OCI-M2 (cell line): Measurements from ENCODE around the gene LSMEM2.
"Not testable (repeated sequence)": the region's sequence is repeated elsewhere in the genome, so short reads cannot be mapped to it uniquely, and the experiment has no call there.

Source experiments
- DNase-seq: peaks from one replicate; lab custom pipeline; 2025; ENCODE audit not compliant: unreplicated experiment; lab: John Stamatoyannopoulos, UW

LSMEM2 gene

DNA sequence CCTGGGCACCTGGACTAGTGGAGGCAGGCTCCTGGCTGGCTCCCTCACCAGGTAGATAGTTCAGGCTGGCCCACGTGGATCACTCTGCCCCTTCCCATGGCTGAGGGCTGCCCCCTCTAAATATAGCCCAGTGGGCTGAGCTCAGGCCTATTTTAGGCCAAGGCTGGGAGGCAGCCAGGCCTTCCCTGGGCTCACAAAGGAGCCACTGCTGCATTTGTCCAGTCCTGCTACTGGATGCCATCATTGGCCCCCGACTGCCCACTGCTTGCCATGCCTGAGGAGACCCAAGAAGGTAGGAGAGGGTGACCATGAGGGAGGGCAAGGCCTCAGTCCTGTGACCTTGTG is at the start of gene LSMEM2:
LSMEM2 (plus strand) TSS at position 208 of the 345 bp plus-strand sequence; CDS start at position 235, 27 bp downstream.
- DNase-seq, result no peak

DNA sequence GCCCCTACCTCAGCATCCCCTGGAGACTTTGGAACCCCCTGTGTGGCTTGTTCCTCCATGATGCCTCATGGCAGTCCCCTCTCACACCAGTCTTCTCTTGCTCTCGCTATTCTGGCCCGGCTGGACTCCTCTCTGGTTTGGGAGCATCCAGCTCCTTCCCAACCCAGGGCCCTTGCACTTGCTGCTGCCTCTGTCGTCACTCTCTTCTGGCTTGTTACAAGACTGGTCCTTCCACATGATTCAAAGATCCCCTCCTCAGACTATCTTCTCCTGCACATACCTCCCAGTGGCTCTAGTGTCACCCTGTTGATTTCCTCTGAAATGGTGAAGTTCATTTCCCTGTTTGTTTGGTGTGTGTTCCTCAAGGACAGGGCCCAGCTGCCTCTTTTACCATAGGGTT is 49.4 kb upstream of the LSMEM2 start:
- DNase-seq, result no peak

- no peak for DNase-seq
Observed at GRCh38 chr3:50230104-50230793, 48.6 kb upstream of the LSMEM2 start.

- no peak for DNase-seq
Observed at GRCh38 chr3:50230794-50231125, 48.1 kb upstream of the LSMEM2 start.

- no peak for DNase-seq
Observed at GRCh38 chr3:50231581-50231980, 47.3 kb upstream of the LSMEM2 start.

DNA sequence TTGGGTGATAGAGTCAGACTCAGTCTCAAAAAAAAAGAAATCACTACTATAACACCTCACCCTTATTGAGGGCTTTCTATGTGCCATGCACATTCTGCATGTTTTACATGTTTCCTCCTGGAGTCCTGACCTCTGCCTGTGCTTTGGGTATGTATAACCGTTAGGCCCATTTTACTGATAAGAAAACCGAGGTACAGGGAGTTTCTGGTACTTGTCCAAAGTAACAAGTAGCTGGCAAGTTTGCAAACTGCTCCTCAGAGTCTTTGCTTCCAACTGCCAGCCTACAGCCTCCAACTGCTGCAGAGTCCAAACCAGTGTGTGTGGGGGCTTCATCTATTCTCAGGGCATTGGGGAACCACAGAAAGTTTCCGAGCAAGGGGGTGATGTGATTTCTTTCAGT is 46.6 kb upstream of the LSMEM2 start:
- no peak for DNase-seq

DNA sequence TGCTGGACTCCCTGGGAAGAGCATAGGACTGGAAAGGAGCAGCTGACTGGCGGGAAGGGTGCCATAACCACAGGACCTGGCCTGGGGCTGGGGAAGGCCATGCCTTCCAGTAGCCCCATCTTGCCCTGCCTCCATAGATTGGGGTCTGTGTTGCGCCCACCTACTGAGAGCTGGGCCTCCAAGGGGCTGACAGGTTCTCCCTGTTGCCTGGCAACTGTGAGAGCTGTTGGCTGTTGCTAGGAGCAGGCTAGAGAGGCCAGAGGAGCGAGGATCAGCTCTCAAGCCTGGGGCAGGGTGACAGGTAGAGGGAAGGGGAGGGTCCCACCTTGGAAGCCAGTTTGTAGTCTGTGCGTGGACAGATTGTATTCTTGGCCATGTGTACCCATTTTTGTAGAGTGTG is 45.7 kb upstream of the LSMEM2 start:
- DNase-seq, result no peak

- peak; percentile 80 for DNase-seq
Observed at GRCh38 chr3:50235716-50236483, 43.0 kb upstream of the LSMEM2 start, which contains the start of gene GNAI2. Gene GNAI2 (plus strand): TSS chr3:50236204. CDS start chr3:50236336, 132 bp downstream.

DNA sequence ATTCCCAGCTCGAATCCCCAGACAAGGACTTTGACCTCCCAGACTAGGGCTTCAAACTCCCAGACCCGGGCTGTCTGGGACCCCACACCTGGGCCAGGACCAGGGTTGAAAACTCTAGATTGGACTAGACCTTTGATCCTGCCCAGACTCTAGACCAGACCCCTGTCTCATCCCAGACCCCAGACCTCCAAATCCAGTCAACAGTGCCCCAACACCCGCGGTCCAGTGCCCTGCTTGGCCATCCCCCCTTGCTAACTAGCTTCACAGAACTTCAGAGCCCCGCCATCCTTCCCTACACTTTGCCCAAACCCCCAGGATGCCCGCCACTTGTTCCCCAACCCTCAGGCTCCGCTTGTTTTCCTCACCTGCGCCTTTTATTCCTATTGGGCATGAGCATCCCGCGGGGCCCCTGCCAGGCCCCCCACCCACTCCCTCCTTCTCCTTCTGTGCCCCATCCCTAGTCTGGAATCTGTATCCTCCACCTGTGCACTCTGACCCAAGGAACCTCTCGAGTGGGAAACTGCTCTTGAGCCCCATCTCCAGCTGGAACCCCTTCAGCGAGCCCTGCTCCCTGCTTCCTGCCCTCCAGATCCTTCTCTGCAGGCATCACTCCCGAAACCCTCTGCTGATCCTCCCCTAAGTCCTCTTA is 42.3 kb upstream of the LSMEM2 start:
- DNase-seq, result no peak

GRCh38 chr3:50237133-50237651 is 41.7 kb upstream of the LSMEM2 start:
- no peak for DNase-seq

DNA sequence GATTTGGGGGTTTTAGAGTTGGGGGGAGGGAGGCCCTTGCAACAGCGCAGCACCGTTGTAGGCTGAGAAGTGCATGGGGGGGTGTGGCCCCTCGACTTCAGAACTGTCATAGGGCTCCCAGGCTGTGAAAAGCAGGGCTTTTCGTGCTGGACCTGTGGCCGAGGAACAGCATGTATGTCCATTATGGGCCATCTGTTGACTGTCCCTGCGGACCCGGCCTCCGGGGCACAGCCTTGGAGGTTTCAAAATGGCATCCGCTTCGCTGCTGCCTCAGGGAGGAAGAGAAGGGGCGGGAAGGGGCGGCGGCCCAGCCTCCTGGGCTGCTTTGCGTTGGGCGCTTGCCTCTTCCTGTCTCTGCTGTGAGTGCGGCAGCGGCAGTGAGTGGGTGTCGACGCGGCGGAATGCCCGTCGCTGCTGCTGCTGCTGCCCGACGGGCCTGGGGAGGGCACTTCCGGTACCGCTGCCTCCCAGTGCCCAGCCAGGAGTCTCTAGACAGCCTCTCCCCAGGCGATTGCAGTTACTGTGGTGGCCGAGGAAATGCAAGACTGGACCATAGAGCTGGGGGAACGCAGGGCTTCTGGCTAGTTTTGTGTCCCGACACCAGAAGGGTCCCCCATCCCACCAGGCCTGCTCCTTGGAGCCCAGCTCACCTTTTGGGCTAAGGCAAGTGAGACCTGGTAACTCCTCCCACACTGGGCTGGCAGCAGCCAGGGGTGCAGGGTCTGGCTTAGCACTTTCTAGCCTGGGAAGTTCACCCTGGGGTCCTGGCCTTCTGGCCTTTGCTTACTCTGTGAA is 40.9 kb upstream of the LSMEM2 start:
- DNase-seq, result no peak

DNA sequence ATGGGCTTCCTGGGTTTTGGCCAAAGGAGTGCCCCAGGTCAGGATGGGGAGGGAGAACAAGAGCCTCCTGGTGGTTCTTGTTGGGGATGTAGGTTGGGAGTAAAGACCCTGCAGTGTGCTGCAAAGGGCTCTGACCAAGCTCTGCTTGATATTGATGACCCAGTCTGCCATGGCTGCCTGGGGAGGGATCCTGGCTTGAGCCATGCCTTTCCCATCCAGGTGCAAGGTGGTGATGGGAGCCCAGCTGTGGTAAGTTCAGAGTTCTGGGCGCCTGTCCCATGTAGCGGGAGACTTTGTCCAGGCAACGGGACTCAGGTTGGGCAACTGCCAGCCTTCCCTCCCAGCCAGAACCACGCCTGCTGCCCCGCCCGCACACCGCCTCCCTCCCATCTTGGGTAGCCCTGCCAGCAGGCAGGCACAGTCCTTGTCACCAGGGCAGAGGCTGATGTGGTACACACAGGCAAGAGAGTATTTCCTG is 40.3 kb upstream of the LSMEM2 start:
- DNase-seq, result no peak

DNA sequence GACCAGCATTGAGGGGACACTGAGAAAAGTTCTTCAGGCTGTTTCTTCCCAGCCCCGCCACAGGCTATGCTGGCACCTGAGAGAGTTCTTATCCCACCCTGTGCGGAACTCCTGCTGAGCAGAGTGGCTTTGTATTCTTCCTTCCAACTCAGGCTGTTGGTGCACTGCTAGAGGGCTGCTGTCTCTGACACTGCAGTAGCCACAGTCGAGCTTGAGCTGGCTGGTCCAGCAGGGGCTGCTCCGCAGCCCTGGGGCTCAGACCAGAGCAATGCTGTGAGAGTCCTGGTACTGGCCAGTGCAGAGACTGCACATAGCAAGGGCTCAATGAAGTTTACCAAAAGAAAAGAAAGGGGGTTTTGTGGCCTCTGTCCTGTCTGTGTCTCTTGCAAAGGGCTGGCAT is 39.2 kb upstream of the LSMEM2 start:
- no peak for DNase-seq

- DNase-seq, result no peak
Observed at GRCh38 chr3:50241163-50241562, 37.7 kb upstream of the LSMEM2 start.

- DNase-seq, result no peak
Observed at GRCh38 chr3:50241713-50242380, 37.0 kb upstream of the LSMEM2 start.

GRCh38 chr3:50242381-50242770 is 36.5 kb upstream of the LSMEM2 start:
- DNase-seq, result no peak

DNA sequence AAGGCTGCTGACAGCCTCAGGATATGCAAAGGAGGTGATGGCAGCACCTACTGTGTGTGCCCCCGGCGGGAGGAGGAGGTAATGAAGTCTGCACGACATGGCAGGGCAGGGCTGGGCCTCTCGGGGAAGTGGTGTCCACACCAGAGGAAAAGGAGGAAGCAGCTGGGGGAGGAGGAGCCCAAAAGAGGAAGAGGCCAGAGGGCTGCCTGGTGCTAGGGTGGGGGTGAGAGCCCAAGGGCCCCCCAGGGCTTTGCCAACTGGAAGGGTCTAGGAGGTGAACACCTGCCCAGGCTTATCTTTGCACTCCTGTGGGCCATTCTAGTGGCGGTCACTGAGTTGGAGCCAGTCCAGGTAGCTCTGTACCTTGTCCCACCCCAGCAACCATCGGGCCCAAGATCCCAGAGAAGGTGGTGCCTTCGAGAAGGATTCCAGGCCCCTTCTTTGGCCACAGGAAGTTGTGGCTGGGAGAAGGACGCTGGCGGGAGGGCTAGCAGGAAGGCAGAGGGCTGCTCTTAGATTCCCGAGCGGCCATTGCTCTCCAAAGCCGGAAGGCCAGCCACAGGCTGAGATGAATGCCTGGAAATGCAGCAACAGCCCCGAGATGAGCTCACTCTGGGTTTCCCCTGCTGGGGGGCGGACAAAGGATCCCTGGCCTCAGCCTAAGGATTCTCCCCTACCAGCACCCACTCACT is 35.9 kb upstream of the LSMEM2 start:
- DNase-seq, result no peak

- no peak for DNase-seq
Observed at GRCh38 chr3:50243543-50243895, 35.4 kb upstream of the LSMEM2 start.

- not testable (repeated sequence) for DNase-seq
Observed at GRCh38 chr3:50244813-50245212, 34.1 kb upstream of the LSMEM2 start.

DNA sequence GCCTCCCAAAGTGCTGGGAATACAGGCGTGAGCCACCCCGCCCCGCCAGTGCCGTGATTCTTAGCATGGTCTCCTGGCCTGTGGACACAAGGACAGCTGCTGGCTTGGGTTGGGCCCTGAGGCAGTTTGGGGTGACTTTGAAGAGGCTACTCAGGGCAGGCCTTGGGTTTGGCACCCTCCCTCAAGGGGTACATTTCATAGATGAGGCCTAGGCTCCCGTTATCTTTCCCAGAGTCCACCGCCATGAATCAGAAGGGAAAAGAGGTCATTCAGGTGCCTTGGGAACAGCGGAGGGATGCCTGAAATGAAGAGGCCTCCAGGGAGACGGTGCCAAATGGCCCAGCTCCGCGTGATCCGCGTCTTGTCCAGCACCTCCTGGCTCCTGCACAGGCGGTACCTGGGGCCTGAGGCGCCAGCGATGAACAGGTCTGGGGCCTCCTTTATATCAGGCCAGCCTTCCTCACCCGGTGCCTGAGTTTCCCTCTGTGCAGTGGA is 33.6 kb upstream of the LSMEM2 start:
- no peak for DNase-seq
